ENCODE measurements around the gene TSC1.

DNA sequence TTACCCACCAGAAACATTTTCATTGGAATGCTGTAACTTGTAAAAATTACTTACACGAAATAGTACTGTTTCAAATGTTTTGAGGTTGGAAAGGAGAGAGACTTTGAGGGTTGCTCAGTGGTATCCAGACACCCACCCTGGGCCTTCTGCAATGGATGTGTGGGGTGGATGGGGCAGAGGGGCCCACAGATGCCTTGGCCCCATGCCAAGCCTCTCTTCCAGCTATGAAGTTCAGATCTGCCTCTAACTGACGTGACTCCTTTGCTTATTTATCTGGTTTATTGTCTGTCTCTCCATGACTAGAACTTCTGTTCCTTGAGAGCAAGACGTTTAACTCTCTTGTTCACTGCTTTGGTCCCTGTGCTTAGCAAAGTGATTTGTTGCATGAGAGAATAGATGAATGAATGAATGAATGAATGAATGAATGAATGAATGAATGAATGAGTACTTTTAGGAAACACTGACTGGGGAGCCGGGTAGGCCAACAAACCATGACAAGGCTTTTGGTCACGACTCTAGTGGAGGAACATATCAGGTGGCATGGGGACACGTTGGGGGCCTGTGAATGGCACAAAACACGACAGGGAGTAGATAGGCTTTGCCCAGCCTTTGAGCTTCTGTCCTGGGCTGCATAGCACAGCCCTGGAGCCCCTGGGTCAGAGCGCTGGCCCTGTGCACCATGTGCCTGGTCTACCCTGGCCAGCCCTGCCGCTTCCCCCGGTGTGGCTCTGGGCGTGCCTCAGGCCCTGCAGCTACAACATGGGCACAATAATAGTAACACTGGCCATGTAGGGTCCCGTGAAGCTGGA, 98.1 kb downstream of the TSC1 start:
- TF ChIP-seq, protein P1, sequence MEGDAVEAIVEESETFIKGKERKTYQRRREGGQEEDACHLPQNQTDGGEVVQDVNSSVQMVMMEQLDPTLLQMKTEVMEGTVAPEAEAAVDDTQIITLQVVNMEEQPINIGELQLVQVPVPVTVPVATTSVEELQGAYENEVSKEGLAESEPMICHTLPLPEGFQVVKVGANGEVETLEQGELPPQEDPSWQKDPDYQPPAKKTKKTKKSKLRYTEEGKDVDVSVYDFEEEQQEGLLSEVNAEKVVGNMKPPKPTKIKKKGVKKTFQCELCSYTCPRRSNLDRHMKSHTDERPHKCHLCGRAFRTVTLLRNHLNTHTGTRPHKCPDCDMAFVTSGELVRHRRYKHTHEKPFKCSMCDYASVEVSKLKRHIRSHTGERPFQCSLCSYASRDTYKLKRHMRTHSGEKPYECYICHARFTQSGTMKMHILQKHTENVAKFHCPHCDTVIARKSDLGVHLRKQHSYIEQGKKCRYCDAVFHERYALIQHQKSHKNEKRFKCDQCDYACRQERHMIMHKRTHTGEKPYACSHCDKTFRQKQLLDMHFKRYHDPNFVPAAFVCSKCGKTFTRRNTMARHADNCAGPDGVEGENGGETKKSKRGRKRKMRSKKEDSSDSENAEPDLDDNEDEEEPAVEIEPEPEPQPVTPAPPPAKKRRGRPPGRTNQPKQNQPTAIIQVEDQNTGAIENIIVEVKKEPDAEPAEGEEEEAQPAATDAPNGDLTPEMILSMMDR (tag by site-specific recombination; IDR thresholded peaks at IDR 0.05), result no peak
- TF ChIP-seq ZNF2 (tag by site-specific recombination; IDR thresholded peaks at IDR 0.05) (no peak), ZNF677 (tag by site-specific recombination; IDR thresholded peaks at IDR 0.05) (no peak), ZNF184 (tag by site-specific recombination; IDR thresholded peaks at IDR 0.05) (no peak)
- TF ChIP-seq, protein P2, sequence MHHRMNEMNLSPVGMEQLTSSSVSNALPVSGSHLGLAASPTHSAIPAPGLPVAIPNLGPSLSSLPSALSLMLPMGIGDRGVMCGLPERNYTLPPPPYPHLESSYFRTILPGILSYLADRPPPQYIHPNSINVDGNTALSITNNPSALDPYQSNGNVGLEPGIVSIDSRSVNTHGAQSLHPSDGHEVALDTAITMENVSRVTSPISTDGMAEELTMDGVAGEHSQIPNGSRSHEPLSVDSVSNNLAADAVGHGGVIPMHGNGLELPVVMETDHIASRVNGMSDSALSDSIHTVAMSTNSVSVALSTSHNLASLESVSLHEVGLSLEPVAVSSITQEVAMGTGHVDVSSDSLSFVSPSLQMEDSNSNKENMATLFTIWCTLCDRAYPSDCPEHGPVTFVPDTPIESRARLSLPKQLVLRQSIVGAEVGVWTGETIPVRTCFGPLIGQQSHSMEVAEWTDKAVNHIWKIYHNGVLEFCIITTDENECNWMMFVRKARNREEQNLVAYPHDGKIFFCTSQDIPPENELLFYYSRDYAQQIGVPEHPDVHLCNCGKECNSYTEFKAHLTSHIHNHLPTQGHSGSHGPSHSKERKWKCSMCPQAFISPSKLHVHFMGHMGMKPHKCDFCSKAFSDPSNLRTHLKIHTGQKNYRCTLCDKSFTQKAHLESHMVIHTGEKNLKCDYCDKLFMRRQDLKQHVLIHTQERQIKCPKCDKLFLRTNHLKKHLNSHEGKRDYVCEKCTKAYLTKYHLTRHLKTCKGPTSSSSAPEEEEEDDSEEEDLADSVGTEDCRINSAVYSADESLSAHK (tag by site-specific recombination; IDR thresholded peaks at IDR 0.05), result no peak
